ENCODE measurements around the gene SVBP. TPM values are rescaled to one million over a fixed set of nuclear protein-coding genes. Genes with fewer than 3 reads are reported as not detected.

Gene SVBP
- total RNA-seq, 4 donors from 2014 or later = 19.1 to 39.5 (median 23.1) TPM

DNA sequence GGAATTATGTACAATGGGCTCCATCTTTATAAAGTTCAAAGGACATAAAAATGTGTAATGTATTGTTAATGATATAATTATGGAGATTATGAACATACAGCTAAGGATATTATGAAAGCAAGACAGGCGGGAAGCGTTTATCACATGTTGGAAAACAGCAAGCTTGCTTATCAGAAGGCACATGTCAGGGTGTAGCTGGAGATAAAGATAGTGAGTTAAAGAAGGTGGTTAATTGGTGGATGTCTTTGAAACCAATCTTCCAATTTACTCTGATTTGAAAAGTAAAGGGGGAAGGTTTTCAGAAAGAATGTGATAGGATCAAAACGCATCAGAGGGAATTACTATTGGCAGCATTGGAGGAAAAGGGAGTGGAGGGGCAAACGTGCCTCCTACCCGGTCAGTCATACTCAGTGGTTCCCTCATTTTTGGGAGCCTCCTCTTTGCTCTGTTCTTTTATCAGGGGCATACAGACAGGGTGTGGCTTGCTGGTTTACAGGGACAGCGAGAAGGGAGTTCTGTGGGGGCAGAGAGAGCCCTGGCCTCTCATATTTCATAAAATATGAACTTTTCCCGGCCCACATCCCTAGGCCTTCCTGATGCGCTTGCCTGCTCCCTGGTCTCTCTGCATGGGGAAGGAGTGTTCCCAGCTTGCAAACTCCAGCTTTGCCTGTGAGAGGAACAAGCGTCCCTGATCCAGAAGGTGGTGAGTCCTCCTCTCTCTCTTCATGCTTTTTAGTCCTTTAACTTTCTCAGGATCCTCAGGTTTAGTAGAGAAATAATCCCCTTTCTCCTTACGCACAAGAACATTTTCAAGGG lies 8.0 kb upstream of the SVBP start:
- intact Hi-C loops (cut with DNase I) = no loop called here
- WGBS = 78% methylated on average over 10 of the region's 10 CpGs

DNA sequence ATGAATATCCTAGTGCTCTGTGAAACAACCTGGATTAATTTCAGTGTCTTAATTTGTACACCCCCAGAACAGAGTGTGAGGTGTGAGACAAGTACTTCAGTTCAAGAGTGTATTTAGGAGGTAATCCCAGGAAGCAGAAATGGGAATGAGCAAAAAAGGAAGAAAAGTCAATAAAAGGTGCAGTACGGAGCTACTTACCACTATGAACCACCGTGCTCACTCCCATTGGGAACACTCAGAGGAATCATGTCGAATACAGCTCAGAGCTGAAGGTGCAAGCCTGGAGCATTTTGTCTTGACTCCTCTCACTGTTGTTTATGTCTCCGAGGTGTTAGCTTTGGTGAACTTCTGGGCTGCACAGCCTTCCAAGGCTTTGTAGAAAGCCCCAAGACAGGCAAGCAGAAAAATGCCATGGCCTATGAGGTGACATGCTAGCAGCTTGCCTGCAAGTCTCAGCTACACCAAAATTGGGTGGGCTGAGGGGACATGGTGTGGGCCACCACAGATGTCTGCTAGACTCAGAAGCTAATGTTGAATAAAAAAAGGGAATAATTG lies 7.4 kb upstream of the SVBP start:
- H3K4me1 ChIP-seq = peaks cover 0 to 20% (median 15%) of the 10 kb centered on the region in 4 donors
- no peak overlapping the region for H3K4me3 ChIP-seq
- no peaks in the 10 kb centered on the region for H3K9me3 ChIP-seq
- no peak for DNase-seq (ENCODE audit: extremely low spot score)
- 92% methylated on average over 4 of the region's 4 CpGs for WGBS
- intact Hi-C loops (cut with DNase I) = no loop called here
- TF ChIP-seq POLR2AphosphoS5 (IDR thresholded peaks at IDR 0.05) (no peak), EP300 (IDR thresholded peaks at IDR 0.05) (no peak), POLR2A (IDR thresholded peaks at IDR 0.05; ENCODE audit: low read depth) (no peak)
- TF ChIP-seq, protein P1, sequence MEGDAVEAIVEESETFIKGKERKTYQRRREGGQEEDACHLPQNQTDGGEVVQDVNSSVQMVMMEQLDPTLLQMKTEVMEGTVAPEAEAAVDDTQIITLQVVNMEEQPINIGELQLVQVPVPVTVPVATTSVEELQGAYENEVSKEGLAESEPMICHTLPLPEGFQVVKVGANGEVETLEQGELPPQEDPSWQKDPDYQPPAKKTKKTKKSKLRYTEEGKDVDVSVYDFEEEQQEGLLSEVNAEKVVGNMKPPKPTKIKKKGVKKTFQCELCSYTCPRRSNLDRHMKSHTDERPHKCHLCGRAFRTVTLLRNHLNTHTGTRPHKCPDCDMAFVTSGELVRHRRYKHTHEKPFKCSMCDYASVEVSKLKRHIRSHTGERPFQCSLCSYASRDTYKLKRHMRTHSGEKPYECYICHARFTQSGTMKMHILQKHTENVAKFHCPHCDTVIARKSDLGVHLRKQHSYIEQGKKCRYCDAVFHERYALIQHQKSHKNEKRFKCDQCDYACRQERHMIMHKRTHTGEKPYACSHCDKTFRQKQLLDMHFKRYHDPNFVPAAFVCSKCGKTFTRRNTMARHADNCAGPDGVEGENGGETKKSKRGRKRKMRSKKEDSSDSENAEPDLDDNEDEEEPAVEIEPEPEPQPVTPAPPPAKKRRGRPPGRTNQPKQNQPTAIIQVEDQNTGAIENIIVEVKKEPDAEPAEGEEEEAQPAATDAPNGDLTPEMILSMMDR (IDR thresholded peaks at IDR 0.05) = no peak
- no peaks in the 10 kb centered on the region for H3K27me3 ChIP-seq
- H3K36me3 ChIP-seq = peaks cover 0 to 8% (median 3%) of the 10 kb centered on the region in 4 donors
- no peak overlapping the region for H3K27ac ChIP-seq (replicated peaks in 1 of 4)

More for the DNA sequence above, 8.0 kb upstream of the SVBP start:
- Histone ChIP-seq H3K36me3 (peaks cover 0 to 12% (median 6%) of the 10 kb centered on the region in 4 donors), H3K9me3 (no peaks in the 10 kb centered on the region), H3K4me3 (no peak overlapping the region), H3K27me3 (no peaks in the 10 kb centered on the region), H3K27ac (replicated peaks in 1 of 4) (no peak overlapping the region), H3K4me1 (peaks cover 0 to 17% (median 15%) of the 10 kb centered on the region in 4 donors)
- DNase-seq (ENCODE audit: extremely low spot score) = no peak
- TF ChIP-seq, protein P1 (IDR thresholded peaks at IDR 0.05) = no peak
- TF ChIP-seq EP300 (IDR thresholded peaks at IDR 0.05) (no peak), POLR2AphosphoS5 (IDR thresholded peaks at IDR 0.05) (no peak), POLR2A (IDR thresholded peaks at IDR 0.05; ENCODE audit: low read depth) (no peak)

DNA sequence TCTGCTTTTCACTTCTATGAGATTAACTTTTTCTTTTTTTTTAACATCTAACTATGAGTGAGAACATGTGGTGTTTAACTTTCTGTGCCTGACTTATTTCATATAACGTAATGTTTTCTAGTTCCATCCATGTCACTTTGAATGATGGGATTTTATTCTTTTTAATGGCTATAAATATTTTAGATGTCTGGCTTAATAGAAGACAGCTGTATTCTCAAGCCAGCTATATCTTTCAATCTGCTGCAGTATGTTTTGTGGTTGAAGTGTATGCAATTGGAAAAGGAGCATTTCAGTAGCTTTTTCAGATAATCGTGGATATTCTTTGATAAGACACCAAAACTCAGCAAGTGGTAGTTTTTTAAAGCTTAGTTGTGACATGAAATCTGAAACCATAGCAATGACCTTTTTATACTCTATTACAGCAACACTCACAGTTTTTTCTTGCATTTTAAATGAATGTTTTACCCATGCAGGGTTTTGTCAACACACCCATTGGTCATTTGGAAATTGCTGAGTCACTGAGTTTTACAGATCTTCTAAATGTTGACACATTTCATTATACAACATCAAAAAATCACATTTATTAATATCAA lies 5.7 kb upstream of the SVBP start:
- Histone ChIP-seq H3K36me3 (no peaks in the 10 kb centered on the region), H3K4me3 (no peak overlapping the region), H3K27ac (replicated peaks in 1 of 4) (peak overlapping the region in 1 of 4 donors; percentile 23), H3K27me3 (no peaks in the 10 kb centered on the region), H3K9me3 (no peaks in the 10 kb centered on the region), H3K4me1 (peaks cover under 1 to 31% (median 24%) of the 10 kb centered on the region in 4 donors)
- intact Hi-C loops (cut with DNase I) = no loop called here
- WGBS = 34% methylated on average over 2 of the region's 2 CpGs
- no peak for DNase-seq (ENCODE audit: extremely low spot score)
- TF ChIP-seq EP300 (IDR thresholded peaks at IDR 0.05) = no peak
- TF ChIP-seq, protein P1 (IDR thresholded peaks at IDR 0.05) = no peak

DNA sequence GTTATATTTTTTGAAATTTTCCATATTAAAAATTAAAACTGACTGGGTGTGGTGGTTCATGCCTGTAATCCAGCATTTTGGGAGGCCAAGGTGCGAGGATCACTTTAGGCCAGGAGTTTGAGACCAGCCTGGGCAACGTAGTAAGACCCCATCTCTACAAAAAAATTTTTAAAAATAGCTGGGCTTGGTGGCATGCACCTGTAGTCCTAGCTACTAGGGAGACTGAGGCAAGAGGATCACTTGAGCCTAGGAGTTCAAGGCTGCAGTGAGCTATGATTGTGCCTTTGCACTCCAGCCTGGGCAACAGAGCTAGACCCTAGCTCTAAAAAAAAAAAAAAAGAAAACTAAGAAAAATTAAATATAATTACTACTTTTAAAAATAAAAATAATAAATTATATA lies 4.5 kb upstream of the SVBP start:
- Histone ChIP-seq H3K36me3 (no peaks in the 10 kb centered on the region), H3K9me3 (no peaks in the 10 kb centered on the region), H3K27me3 (no peaks in the 10 kb centered on the region), H3K27ac (replicated peaks in 1 of 4) (no peak overlapping the region), H3K4me1 (peaks cover 3 to 36% (median 29%) of the 10 kb centered on the region in 4 donors), H3K4me3 (no peak overlapping the region)
- TF ChIP-seq EP300 (IDR thresholded peaks at IDR 0.05) (no peak), POLR2A (IDR thresholded peaks at IDR 0.05; ENCODE audit: low read depth) (no peak), POLR2AphosphoS5 (IDR thresholded peaks at IDR 0.05) (no peak)
- TF ChIP-seq, protein P1 (IDR thresholded peaks at IDR 0.05) = no peak
- WGBS = 97% methylated on average over 2 of the region's 2 CpGs
- no peak for DNase-seq (ENCODE audit: extremely low spot score)
- intact Hi-C loops (cut with DNase I) = no loop called here
